ENCODE data around the gene SRP54. TPM values are rescaled to one million over a fixed set of nuclear protein-coding genes. Genes with fewer than 3 reads are reported as not detected.
"Not testable (repeated sequence)": the region's sequence is repeated elsewhere in the genome, so short reads cannot be mapped to it uniquely, and the experiment has no call there.

Gene SRP54
- polyA plus RNA-seq, 4 donors: 60.1 to 90.5 (median 67.4) TPM

DNA sequence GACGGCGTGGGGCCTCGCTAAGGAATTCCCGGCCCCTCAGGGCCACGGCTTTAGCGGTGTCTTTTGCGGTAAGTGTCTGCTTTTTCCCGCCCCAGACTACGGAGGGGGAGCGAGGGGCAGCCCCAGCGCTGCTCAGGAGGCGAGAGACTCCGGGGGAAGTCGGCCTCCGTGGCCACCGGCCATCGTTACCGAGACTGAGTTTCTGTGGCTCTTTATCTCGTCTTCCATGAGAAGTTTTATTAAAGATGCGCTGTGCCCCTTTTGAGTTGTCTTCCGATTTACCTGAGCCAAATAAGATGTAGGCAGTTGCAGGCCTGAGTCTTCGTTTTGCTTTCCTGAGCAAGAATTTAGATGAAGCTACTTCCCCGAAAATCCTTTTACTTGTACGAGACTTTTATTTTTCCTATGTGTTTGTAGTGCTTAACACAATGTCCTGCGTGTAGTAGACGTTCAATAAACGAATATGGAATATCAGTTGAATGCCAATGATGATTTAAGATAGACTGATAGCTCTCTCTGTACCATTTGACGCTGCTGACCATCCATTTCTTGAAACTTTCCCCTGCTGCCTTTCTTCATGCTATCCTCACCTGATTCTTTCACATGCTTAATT, 462 bp downstream of the SRP54 start:
- peak in 2 of 4 donors; percentile 18 to 25 for DNase-seq (ENCODE audit: low read depth in 4 of 4, low spot score in 2 of 4)

DNA sequence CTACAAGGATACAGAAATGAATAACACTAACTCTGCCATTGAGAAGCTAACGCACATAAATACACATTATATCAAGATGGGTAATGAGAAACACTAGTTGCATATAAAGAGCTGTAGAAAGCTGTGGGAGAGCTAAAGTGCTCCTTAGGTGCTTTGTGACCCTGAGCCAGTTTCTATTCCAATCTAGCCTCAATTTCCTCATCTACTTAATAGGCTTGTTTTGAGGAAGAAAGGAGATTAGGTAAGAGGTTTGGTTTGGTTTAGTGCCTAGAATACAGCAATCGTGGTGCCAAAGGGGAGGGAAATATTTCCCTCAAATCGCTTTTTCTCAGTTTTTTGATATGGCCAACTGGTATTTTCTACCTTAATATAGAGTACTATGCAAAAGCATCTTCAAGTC, 994 bp downstream of the SRP54 start:
- DNase-seq (ENCODE audit: low read depth in 4 of 4, low spot score in 2 of 4): no peak

DNA sequence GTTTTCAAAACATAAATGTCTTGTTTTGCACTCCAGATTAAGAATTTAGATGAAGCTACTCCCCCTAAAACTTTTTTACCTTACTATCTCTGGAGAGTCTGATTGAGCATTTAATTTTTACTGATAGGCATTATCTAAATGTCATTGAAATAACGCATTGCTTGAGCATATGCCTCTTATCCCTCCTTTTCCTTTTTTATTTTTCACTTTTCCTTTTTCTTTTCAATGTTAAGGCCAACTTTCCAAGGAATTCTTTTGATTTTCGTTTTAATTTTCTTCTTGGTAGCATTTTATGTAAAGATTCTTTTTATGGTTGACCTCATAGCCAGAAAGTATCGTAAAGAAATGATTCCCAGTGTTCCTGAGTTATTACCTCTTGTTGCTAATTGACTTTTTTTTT, 2.9 kb downstream of the SRP54 start:
- no peak for DNase-seq (ENCODE audit: low read depth in 4 of 4, low spot score in 2 of 4)

DNA sequence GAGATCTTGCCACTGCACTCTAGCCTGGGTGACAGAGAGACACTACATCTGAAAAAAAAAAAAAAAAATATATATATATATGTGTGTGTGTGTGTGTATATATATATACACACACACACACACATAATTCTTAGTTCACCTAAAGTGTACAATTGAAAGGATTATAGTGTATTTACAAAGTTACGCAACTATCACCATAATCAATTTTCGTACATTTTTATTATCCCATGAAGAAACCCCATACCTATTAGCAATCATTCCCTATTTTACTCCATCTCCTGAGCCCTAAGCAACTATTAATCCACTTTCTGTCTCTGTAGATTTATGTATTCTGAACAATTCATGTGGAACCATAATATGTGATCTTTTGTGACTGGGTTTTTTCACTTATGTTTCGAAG, 4.4 kb downstream of the SRP54 start:
- no peak for DNase-seq (ENCODE audit: low read depth in 4 of 4, low spot score in 2 of 4)

DNA sequence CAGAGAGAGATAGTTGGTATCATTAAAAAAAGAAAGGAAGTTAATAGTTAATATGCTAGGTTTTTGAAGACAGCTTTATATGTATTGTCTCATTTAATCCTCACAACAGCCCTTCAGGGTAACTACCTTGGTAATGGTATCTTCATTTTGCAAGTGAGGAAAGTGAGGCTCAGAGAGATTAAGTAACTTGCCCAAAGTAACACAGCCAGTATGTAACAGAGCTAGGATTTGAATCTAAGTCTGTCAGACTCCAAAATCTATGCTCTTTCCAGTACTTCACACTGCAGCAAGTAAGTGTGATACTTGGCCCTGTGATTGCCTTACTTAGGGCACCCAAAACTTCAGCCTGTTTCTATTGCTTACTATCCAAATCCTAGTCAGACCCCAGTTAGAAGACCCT, 7.0 kb downstream of the SRP54 start:
- no peak for DNase-seq (ENCODE audit: low read depth in 4 of 4, low spot score in 2 of 4)

DNA sequence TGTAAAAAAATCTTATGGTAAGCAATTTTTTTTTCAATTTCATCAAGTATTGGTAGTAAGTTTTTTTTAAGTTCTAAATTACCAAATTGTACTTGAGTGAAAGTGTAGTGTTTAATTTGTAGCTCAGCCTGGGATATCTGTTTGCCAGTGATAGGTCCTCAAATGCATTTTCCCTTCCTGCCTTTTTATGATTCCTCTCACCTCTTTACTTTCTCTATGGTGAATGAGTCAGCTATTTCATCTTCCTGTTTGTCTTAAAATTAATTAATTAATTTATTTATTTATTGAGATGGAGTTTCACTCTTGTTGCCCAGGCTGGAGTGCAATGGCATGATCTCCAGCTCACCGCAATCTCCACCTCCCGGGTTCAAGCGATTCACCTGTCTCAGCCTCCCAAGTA, 10.6 kb downstream of the SRP54 start:
- DNase-seq (ENCODE audit: low read depth in 4 of 4, low spot score in 2 of 4): no peak

DNA sequence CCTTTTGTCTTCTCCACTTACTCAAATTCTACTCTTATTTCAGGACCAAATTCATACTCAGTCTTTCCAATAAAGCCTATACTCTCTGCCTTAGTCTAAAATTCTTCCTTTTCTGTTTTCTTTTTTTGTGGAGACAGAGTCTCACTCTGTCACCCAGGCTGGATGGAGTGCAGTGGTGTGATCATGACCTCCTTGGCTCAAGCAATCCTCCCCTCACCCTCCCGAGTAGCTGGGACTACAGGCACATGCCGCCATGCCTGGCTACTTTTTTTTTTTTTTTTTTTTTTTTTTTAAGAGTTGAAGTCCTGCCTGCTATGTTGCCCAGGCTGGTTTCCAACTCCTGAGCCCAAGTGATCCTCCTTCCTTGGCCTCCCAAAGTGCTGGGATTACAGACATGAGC, 11.9 kb downstream of the SRP54 start:
- DNase-seq (ENCODE audit: low read depth in 4 of 4, low spot score in 2 of 4): no peak

DNA sequence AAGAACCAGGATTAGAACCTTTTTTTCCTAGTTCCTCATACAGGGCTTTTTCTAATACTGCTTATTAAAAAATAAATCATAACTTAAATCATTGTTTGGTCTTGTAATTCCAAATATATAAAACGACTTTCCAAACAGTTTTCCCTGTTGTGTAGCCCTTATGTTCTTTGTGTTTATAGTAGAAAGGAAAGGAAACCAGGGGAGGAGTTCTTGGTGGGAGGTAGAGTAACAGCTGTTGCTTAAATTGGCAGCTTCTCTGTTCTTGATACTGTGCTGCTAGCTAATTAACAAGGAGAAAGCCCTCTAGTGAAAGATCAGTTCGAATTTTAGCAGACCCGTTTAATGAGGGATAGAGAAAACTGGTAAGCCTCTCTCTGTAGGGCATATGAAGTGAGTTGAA, 15.0 kb downstream of the SRP54 start:
- no peak for DNase-seq (ENCODE audit: low read depth in 4 of 4, low spot score in 2 of 4)

DNA sequence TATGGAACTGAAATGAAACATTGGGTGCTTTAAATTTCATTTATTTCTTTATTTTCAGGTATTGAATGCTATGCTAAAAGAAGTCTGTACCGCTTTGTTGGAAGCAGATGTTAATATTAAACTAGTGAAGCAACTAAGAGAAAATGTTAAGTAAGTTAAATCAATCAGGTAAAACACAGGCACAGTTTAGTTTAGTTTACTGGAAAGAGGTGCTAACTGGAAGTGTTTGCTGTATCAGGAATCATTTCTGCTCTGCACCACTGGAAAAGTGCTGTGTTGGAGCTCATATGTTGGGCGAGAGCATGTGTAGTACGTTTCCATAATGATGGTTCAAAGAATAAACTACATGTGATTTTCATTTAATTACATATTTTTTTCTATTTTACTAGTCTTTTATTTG, 16.7 kb downstream of the SRP54 start:
- no peak for DNase-seq (ENCODE audit: low read depth in 4 of 4, low spot score in 2 of 4)

DNA sequence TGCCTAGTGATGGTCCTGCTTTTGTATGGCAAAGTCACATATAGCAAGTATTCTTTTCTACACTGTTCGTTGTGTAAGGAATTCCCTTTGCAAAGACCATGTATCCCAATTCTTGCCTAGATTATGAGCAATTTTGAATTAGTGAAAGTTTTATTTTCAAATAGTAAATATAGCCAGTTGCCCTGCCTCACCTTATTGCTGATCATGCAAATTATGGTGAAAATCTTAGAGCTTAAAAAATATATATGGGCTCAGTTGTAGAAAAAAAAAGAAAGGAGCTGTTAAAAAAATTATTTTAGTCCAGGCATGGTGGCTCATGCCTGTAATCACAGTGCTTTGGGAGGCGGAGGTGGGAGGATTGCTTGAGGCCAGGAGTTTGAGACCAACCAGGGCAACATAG, 18.8 kb downstream of the SRP54 start:
- no peak for DNase-seq (ENCODE audit: low read depth in 4 of 4, low spot score in 2 of 4)

DNA sequence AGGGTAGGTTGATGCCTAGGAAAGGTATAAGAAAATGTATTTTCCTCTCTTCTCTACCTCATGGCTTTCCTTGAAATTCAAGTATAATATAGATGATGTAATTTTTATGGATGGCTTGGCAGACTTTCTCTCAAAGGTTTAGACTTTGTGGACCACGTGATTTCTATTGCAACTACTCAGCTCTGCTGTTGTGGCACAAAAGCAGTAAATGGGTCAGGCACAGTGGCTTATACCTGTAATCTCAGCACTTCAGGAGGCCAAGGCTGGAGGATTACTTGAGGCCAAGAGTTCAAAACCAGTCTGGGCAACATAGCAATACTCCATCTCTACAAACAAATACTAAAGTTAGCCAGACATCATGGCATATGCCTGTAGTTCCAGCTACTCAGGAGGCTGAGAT, 22.0 kb downstream of the SRP54 start:
- DNase-seq (ENCODE audit: low read depth in 4 of 4, low spot score in 2 of 4): no peak

DNA sequence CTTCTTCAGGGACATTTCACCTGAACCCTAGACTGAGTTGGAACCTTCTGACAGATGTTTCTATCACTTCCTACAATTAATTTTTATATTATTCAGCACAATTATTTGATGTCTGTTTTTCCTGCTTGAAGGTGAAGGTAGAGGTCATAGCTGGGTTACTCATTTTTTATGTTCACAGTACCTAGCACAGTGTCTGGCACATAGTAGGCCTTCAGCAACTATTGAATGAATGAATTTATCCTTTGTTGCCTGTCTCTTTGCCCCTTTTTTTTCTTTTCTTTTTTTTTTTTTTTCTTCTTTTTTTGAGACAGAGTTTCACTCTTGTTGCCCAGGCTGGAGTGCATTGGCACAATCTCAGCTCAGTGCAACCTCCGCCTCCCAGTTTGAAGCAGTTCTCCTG, 33.8 kb downstream of the SRP54 start:
- no peak for DNase-seq (ENCODE audit: low read depth in 4 of 4, low spot score in 2 of 4)

DNA sequence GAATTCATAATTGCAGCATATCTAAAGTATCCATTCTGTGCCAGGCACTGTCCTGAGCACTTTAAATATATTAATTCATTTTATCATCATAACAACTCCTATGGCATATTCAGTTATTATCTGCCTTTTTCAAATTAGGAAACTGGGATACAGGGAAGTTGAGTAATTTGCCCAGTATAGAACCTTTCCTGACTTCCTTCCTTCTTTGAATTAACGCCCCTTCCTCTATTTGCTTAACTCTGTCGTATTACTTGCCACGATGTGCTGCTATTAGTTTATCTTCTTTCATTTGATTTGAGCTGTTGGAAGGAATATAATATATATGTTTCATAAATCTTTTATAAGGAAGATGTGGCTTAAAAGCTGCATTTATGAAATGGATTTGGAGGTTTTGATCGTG, 37.9 kb downstream of the SRP54 start:
- no peak for DNase-seq (ENCODE audit: low read depth in 4 of 4, low spot score in 2 of 4)

DNA sequence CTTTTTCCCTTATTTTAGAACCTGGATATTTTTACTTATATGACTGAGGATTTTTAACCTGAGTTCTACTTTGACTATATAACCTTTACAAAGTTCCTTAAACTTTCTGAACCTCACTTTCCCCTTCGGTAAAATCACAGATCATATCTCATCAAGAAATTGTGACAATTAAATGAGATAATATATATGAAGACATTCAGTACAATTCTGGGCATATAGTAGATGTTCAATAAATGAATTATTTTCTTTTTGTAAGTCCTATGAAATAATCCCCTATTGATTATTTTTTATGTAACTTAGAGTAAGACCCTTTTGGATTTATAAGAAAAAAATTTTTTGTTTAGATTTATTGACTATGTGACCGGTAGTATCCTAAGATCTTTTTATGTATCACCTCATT, 45.6 kb downstream of the SRP54 start:
- no peak for DNase-seq (ENCODE audit: low read depth in 4 of 4, low spot score in 2 of 4)

DNA sequence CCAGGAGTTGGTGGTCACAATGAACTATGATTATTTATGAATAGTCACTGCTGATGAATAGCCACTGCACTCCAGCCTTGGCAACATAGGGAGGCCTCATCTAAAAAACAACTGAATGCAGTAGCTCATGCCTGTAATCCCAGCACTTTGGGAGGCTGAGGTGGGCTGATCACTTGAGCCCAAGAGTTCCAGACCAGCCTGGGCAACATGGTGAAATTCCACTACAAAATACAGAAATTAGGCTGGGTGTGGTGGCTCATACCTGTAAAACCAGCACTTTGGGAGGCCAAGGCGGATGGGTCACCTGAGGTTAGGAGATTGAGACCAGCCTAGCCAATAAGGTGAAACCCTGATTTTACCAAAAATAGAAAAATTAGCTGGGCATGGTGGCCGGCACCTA, 49.8 kb downstream of the SRP54 start:
- DNase-seq (ENCODE audit: low read depth in 4 of 4, low spot score in 2 of 4): no peak

DNA sequence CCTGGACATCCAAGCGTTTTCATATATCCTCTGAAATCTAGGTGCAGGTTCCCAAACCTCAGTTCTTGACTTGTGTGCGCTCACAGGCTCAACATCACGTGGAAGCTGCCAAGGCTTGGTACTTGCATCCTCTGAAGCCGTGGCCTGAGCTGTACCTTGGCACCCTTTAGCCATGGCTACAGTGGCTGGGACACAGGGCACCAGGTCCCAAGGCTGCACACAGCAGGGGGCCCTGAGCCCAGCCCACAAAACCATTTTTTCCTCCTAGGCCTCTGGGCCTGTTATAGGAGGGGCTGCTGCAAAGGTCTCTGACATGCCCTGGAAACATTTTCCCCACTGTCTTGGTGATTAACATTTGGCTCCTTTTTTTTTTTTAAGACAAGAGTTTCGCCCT, 51.6 kb downstream of the SRP54 start:
- DNase-seq (ENCODE audit: low read depth in 4 of 4, low spot score in 2 of 4): no peak

DNA sequence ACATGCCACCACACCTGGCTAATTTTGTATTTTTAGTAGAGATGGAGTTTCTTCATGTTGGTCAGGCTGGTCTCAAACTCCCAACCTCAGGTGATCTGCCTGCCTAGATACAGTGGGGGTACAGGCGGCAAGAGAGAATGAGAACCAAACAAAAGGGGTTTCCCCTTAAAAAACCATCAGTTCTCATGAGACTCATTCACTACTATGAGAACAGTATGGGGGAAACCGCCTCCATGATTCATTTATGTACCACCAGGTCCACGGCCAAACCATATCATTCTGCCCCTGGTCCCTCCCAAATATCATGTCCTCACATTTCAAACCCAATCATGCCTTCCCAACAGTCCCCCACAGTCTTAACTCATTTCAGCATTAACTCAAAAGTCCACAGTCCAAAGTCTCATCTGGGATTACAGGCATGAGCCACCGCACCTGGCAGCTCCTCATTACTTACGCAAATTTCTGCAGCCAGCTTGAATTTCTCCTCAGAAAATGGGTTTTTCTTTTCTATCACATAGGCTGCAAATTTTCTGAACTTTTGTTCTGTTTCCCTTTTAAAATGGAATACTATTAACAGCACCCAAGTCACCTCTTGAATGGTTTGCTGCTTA, 52.3 kb downstream of the SRP54 start:
- not testable (repeated sequence) for DNase-seq (ENCODE audit: low read depth in 4 of 4, low spot score in 2 of 4)

DNA sequence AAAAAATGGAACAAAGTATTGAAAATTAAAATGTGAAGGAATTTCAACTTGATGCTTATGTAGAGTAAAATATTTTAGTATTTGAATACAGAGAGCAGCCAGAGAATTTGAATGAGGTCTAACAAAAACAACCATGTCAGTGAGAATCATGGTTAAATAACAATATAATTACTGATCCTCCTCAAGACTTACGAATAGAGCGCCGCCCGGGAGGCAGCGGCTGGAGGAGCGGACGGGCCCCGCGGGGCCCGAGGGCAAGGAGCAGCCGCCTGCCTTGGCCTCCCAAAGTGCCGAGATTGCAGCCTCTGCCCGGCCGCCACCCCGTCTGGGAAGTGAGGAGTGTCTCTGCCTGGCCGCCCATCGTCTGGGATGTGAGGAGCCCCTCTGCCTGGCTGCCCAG, 55.5 kb downstream of the SRP54 start:
- not testable (repeated sequence) for DNase-seq (ENCODE audit: low read depth in 4 of 4, low spot score in 2 of 4)

DNA sequence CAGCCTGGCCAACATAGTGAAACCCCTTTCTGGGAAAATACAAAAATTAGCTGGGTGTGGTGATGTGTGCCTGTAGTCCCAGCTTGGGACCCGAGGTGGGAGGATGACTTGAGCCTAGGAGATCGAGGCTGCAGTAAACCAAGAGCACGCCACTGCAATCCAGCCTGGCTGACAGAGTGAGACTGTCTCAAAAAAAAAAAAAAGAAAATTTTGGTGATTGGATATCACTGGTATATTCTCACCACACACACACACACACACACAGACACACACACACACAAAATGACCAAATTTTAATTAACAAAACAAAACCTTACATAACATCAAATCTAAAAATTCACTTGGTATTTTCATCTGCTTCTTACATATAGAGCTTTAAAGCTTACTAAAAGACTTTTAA, 59.8 kb downstream of the SRP54 start:
- no peak for DNase-seq (ENCODE audit: low read depth in 4 of 4, low spot score in 2 of 4)

DNA sequence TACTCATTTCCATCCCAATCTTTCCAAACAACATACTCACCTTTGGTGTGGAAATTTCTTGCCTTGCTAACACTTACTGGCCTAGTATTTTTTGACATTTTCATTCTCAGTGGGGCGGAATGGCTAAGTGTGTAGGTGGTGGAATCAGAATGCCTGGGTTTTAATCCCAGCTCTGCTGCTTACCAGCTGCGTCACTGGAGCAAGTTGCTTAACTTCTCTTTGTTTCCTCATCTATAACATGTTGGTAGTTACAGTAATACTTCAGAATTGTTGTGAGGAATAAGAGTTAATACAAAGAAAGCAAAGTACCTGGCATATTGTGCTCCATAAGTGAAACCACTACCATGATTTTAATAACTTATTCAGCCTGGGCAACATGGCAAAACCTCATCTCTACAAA, 60.3 kb downstream of the SRP54 start:
- DNase-seq (ENCODE audit: low read depth in 4 of 4, low spot score in 2 of 4): no peak

DNA sequence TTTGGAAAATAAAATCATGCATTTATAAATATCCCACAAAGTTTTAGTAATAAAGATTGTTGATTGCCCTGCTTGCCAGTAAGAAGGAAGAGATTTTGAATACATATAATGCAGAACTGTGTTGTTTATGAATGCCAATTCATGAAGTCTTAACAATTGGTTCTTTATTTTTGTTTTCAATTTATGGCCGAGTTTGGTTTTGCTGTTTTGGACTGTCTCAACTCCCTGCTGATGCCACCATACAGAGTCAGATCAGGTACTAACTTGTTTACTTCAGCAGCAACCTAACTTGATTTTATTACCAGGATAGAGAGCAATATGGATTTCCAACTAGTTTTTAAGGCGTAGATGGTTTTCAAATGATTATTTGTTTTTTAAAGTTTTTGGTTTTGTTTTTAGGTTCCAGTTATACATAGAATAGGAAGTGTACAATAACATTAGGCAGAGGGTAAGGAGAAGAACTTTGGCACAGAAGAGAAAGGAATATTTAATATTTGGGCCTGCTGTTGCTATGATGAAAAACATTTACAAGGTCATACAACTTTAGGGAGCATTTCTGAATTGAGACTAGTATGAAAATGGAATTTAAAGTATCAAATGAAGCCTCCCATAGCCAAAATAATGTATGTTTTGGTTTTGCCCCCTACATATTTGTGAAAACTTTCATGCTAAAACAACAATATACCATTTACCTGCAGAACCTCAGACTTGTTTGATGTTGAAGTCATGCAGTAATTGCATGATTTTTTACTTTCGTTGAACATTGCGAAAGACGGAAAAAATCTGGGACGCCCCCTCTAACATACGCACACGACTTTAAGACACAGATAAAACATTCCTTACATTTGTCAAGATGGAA, 62.4 kb downstream of the SRP54 start:
- DNase-seq (ENCODE audit: low read depth in 4 of 4, low spot score in 2 of 4): no peak

DNA sequence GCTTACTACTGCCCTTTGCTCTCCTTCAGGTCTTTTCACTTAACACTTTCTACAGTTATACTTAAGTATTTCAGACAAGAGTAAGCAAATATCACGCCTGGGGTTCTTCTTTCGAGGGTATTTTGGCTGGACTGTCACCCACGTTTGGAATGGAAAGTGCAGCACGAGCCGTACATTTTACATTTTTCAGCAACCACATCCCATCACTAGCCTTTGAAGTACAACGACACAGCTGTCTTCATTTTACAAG, 62.9 kb downstream of the SRP54 start:
- peak in 1 of 4 donors; percentile 53 for DNase-seq (ENCODE audit: low read depth in 4 of 4, low spot score in 2 of 4)
